Loucy (cell line): ENCODE results near the gene DEPDC5.

Experiments
- H2AFZ ChIP-seq: fragments of 200-600 bp; sonication (generic); 2 replicates; pipeline ENCODE4 v1.6.0; 2016; ENCODE audit warnings: antibody characterized with exemption, mild to moderate bottlenecking, low read length, moderate library complexity
- H3F3A ChIP-seq: fragments of 200-600 bp; 2 replicates; pipeline ENCODE4 v1.6.0; 2016; ENCODE audit warnings: antibody characterized with exemption, low read depth, mild to moderate bottlenecking
- H3K27me3 ChIP-seq: fragments of 200-600 bp; sonication (generic); 2 replicates; pipeline ENCODE4 v1.6.1; 2014; ENCODE audit warnings: low read length, mild to moderate bottlenecking; ENCODE audit not compliant: insufficient read depth, poor library complexity, severe bottlenecking
- H3K36me3 ChIP-seq: fragments of 200-600 bp; sonication (generic); 2 replicates; pipeline ENCODE4 v1.6.1; 2016; ENCODE audit warnings: low read length; ENCODE audit not compliant: insufficient read depth
- H3K4me1 ChIP-seq: fragments of 200-600 bp; sonication (generic); 2 replicates; pipeline ENCODE4 v1.5.1; 2014; ENCODE audit warnings: low read length, mild to moderate bottlenecking; ENCODE audit not compliant: insufficient read depth, poor library complexity, severe bottlenecking
- H3K4me2 ChIP-seq: fragments of 200-600 bp; sonication (generic); 2 replicates; pipeline ENCODE4 v1.6.0; 2014; ENCODE audit warnings: antibody characterized with exemption, low read length, low read depth, mild to moderate bottlenecking; ENCODE audit not compliant: poor library complexity, severe bottlenecking
- H3K4me3 ChIP-seq: fragments of 200-600 bp; sonication (generic); 2 replicates; pipeline ENCODE4 v1.5.1; 2014; ENCODE audit warnings: low read length, mild to moderate bottlenecking, mixed read lengths; ENCODE audit not compliant: poor library complexity, severe bottlenecking
- H3K79me2 ChIP-seq: fragments of 200-600 bp; sonication (generic); 2 replicates; pipeline ENCODE4 v1.6.1; 2014; ENCODE audit warnings: low read length; ENCODE audit not compliant: insufficient read depth
- H3K9ac ChIP-seq: fragments of 200-600 bp; sonication (generic); 2 replicates; pipeline ENCODE4 v1.6.0; 2014; ENCODE audit warnings: mild to moderate bottlenecking, low read depth, low read length, moderate library complexity; ENCODE audit not compliant: poor library complexity, severe bottlenecking
- H3K9me2 ChIP-seq: fragments of 200-600 bp; sonication (generic); replicated peaks from 2 replicates; pipeline ENCODE4 v1.6.1; 2016; ENCODE audit warnings: low read depth, low read length, mixed read lengths
- H3K9me3 ChIP-seq: fragments of 200-600 bp; sonication (generic); 2 replicates; pipeline ENCODE4 v1.6.1; 2014; ENCODE audit warnings: mild to moderate bottlenecking, antibody characterized with exemption, low read length, low read depth; ENCODE audit not compliant: insufficient read depth
- H4K20me1 ChIP-seq: fragments of 200-600 bp; sonication (generic); 2 replicates; pipeline ENCODE4 v1.6.0; 2014; ENCODE audit warnings: antibody characterized with exemption, low read length, mild to moderate bottlenecking; ENCODE audit not compliant: insufficient read depth, poor library complexity, severe bottlenecking
- EZH2phosphoT487 ChIP-seq: fragments of 200-600 bp; IDR thresholded peaks from 2 replicates; pipeline ENCODE4 v1.6.1; 2018; ENCODE audit warnings: antibody characterized with exemption, mild to moderate bottlenecking, moderate library complexity, borderline replicate concordance
- TF ChIP-seq, protein P1 (sequence below): fragments of 200-600 bp; sonication (generic); conservative IDR thresholded peaks from 2 replicates; pipeline ENCODE4 v1.5.1; 2014; ENCODE audit warnings: mild to moderate bottlenecking, antibody characterized with exemption, low read length

DEPDC5 gene

DNA sequence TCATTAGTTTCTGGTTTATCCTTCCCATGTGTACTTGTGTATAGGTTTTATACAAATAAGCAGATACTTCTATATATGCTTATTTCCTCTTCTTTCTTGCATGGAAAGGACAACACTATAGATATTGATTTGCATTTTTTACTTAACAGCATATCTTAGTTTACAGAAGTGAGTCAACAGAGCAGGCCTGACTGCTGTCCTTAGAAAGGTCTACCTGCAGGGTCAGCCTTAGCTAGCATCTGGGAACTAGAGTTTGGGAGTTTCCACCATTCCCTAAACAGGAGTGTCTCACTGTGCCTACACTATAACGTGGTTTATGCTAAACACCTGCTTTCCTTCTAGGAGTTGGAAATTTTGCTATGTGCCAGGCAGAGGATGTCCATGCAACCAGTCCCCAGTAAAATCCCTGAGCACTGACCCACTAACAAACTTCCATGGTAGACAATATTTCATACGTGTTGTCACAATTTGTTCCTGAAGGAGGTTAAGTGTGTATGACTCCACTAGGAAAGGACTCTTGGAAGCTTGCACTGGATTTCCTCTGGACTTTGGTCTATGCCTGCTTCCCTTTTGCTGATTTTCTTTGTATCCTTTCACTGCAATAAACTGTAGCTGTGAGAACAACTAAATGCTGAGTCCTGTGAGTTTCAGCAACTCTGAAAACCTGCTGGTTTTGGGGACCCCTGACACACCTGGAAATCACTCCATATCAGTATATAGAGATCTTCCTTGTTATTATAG, 21.6 kb upstream of the DEPDC5 start:
- peaks cover 23% of the 10 kb centered on the region; the same call in 1 of the 2 replicates for H3K79me2 ChIP-seq
- no peaks in the 10 kb centered on the region for H3K36me3 ChIP-seq
- H4K20me1 ChIP-seq = no peaks in the 10 kb centered on the region

DNA sequence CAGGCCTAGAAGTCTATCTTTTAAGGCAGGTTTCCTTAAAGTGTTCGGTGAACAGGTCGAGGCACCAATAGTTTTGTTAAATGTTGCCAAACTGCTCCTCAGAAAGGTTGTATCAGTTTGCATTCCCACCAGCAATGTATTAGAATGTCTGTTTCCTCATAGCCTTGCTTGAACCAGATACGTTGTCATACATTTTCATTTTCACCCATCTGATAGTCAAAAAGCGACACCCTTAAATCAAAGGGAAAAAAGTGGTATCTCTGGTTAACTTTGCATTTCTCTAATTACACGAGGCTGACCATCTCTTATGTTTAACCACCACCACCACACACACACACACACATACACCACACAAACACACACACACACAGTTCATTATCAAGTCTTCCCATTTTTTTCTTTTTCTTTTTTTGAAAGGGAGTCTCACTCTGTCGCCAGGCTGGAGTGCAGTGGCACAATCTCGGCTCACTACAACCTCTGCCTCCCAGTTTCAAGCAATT, 20.2 kb upstream of the DEPDC5 start:
- H3K4me3 ChIP-seq = no peak overlapping the region
- no peaks in the 10 kb centered on the region for H3K9me3 ChIP-seq
- H3K4me1 ChIP-seq = no peaks in the 10 kb centered on the region
- no peak overlapping the region for H3K9ac ChIP-seq
- peaks cover 23% of the 10 kb centered on the region; the same call in 1 of the 2 replicates for H3K79me2 ChIP-seq
- no peaks in the 10 kb centered on the region for H3F3A ChIP-seq
- peaks cover 3% of the 10 kb centered on the region; the same call in 1 of the 2 replicates for H3K36me3 ChIP-seq
- H2AFZ ChIP-seq = no peak overlapping the region
- TF ChIP-seq, protein P1, sequence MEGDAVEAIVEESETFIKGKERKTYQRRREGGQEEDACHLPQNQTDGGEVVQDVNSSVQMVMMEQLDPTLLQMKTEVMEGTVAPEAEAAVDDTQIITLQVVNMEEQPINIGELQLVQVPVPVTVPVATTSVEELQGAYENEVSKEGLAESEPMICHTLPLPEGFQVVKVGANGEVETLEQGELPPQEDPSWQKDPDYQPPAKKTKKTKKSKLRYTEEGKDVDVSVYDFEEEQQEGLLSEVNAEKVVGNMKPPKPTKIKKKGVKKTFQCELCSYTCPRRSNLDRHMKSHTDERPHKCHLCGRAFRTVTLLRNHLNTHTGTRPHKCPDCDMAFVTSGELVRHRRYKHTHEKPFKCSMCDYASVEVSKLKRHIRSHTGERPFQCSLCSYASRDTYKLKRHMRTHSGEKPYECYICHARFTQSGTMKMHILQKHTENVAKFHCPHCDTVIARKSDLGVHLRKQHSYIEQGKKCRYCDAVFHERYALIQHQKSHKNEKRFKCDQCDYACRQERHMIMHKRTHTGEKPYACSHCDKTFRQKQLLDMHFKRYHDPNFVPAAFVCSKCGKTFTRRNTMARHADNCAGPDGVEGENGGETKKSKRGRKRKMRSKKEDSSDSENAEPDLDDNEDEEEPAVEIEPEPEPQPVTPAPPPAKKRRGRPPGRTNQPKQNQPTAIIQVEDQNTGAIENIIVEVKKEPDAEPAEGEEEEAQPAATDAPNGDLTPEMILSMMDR = no peak
- no peak for TF ChIP-seq EZH2phosphoT487
- no peak overlapping the region for H3K4me2 ChIP-seq
- no peaks in the 10 kb centered on the region for H3K9me2 ChIP-seq
- H4K20me1 ChIP-seq = no peaks in the 10 kb centered on the region
- H3K27me3 ChIP-seq = no peaks in the 10 kb centered on the region

More for the DNA sequence above, 21.6 kb upstream of the DEPDC5 start:
- H3K4me1 ChIP-seq = no peaks in the 10 kb centered on the region
- no peak overlapping the region for H3K4me2 ChIP-seq
- H3K27me3 ChIP-seq = no peaks in the 10 kb centered on the region
- no peak overlapping the region for H3K4me3 ChIP-seq
- H3K9ac ChIP-seq = no peak overlapping the region
- TF ChIP-seq EZH2phosphoT487 = no peak
- TF ChIP-seq, protein P1 = no peak
- no peak overlapping the region for H2AFZ ChIP-seq
- no peaks in the 10 kb centered on the region for H3K9me2 ChIP-seq
- H3F3A ChIP-seq = no peaks in the 10 kb centered on the region
- H3K9me3 ChIP-seq = no peaks in the 10 kb centered on the region

DNA sequence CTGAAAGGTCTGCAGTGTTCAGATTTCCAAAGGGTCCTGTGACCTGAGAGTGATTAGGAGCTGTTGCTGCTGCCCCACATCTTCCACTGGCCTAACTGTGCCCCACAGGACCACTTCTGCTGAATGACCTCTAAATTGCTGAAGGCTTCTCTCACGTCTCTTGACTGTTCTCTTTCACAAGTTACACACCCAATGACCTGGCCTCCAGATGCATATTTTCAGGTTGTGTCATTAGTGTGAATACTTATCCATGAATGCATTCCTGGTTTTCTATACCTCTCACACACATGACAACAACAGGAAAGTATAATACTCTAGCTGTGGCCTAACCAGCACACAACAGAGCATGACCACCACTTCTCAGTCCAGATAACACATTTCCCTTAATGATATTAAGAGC, 19.3 kb upstream of the DEPDC5 start:
- Histone ChIP-seq H4K20me1 (no peaks in the 10 kb centered on the region), H3K36me3 (peaks cover 7% of the 10 kb centered on the region; the same call in 1 of the 2 replicates), H3K4me3 (no peak overlapping the region), H3F3A (no peaks in the 10 kb centered on the region), H3K79me2 (peaks cover 28% of the 10 kb centered on the region; the same call in 1 of the 2 replicates), H3K9me2 (no peaks in the 10 kb centered on the region), H3K9me3 (no peaks in the 10 kb centered on the region), H3K27me3 (no peaks in the 10 kb centered on the region), H3K9ac (no peak overlapping the region), H3K4me2 (no peak overlapping the region), H2AFZ (no peak overlapping the region), H3K4me1 (no peaks in the 10 kb centered on the region)
- TF ChIP-seq EZH2phosphoT487 = no peak
- TF ChIP-seq, protein P1 = no peak
